Heart left ventricle (tissue), 16 donors: ENCODE data around the gene PSAPL1. TPM values are rescaled to one million over a fixed set of nuclear protein-coding genes. Genes with fewer than 3 reads are reported as not detected.

ENCODE experiments used
- ATAC-seq, 4 donors: fragments of 200-7000 bp; cut with Tn5 transposase; one replicate each; pipeline ENCODE4 v1.9.1; 2020 to 2022; ENCODE audit warnings: moderate library complexity in 4 of 4, mild to moderate bottlenecking in 3 of 4, moderate number of reproducible peaks in 1 of 4
- DNase-seq, 5 donors: peaks; one replicate each; pipeline ENCODE4 v3.0.0-alpha.2; 2020
- H3K27ac ChIP-seq, 12 donors: fragments of 200-600 bp; sonication (generic) in 4 of 12; one replicate each; pipeline versions ENCODE4 v1.5.0 to v1.8.0; 2016 to 2022; ENCODE audit warnings: mild to moderate bottlenecking in 2 of 12
- H3K27me3 ChIP-seq, 9 donors: fragments of 200-600 bp; sonication (generic) in 2 of 9; one replicate each; pipeline versions ENCODE4 v1.5.1 to v1.8.0; 2016 to 2022; ENCODE audit warnings: mild to moderate bottlenecking in 3 of 9
- H3K36me3 ChIP-seq, 9 donors: fragments of 200-600 bp; sonication (generic) in 2 of 9; one replicate each; pipeline versions ENCODE4 v1.5.0 to v1.8.0; 2018 to 2022; ENCODE audit warnings: mild to moderate bottlenecking in 2 of 9
- H3K4me1 ChIP-seq, 12 donors: fragments of 200-600 bp; sonication (generic) in 4 of 12; one replicate each; pipeline versions ENCODE4 v1.5.0 to v1.8.0; 2016 to 2022; ENCODE audit warnings: mild to moderate bottlenecking in 3 of 12
- H3K4me3 ChIP-seq, 12 donors: fragments of 200-600 bp; sonication (generic) in 4 of 12; one replicate each; pipeline versions ENCODE4 v1.5.0 to v1.8.0; 2017 to 2022; ENCODE audit warnings: mild to moderate bottlenecking in 9 of 12, moderate library complexity in 4 of 12
- H3K9me3 ChIP-seq, 12 donors: fragments of 200-600 bp; sonication (generic) in 4 of 12; one replicate each; pipeline versions ENCODE4 v1.5.0 to v1.8.0; 2016 to 2022; ENCODE audit warnings: mild to moderate bottlenecking in 1 of 12
- POLR2A ChIP-seq, 2 donors: fragments of 450-650 bp; IDR thresholded peaks; one replicate each; pipeline ENCODE4 v1.6.1; 2017; ENCODE audit warnings: antibody characterized with exemption in 2 of 2, mild to moderate bottlenecking in 2 of 2, moderate library complexity in 2 of 2
- WGBS, 4 donors: extraction: QIAGEN DNeasy Blood & Tissue Kit in 2 of 4; methylation state at CpG; one replicate each; pipeline versions ENCODE4 v1.1.5 to v1.1.7; 2013 to 2018; 5-methylcytosine and 5-hydroxymethylcytosine counted together
- intact Hi-C, 10 donors: fragments of 100-400 bp; cut with DNase I; formaldehyde crosslinking; loops; one replicate each; pipeline versions ENCODE4 v1.11.1 to v1.14.2; 2022
- polyA plus RNA-seq, 2 donors: library from polyadenylated mRNA; stranded (reverse); fragments of 200-250 nt; gene quantifications; one replicate each; pipeline ENCODE4 v1.2.3, GENCODE V29; 2013
- total RNA-seq, 9 donors: library from RNA; depleted of rRNA in 2 of 9; stranded (reverse); fragments of >200 nt in 2 of 9; fragmentation: NEBNext Ultra II Directional in 3 of 9; extraction: Animal tissue kit (Norgen Biotek cat#: 25700) in 3 of 9; gene quantifications; one replicate each; pipeline versions ENCODE4 v1.1.0 to v1.2.4, GENCODE V29; 2016 to 2023
- TF ChIP-seq, protein P1 (sequence below), 12 donors: fragments of 200-600 bp; sonication (generic) in 4 of 12; IDR thresholded peaks; one replicate each; pipeline versions ENCODE4 v1.5.0 to v1.8.0; 2018 to 2022; ENCODE audit warnings: antibody characterized with exemption in 12 of 12, mild to moderate bottlenecking in 5 of 12
- donor health status: ischemic (EF 13 %, LVEDD 7.1; RV severe dilation, severe dysfunction).
- donor health status: healthy with polysubstance abuse.
- donor health status: DM: no; HTN: yes; CAD: no.
- donor health status: DM: no; HTN: no; CAD: no.
- donor health status: ischemic (EF 25% LVEDD 6.9; RV normal size, moderate dysfunction).
- donor health status: ischemic (EF 25% LVEDD 5.7; RV mildly dilated, moderate dysfunction).
- donor health status: healthy.
- donor health status: DM: yes; HTN: yes; CAD: no.
- donor health status: ischemic (EF 35%, LVEDD 5.7; RV mildly dilated, moderate dysfunction).
- donor health status: nonischemic (EF 11% LVEDD 7.7; RV severe dilation, severe dysfunction).
- donor health status: DM: yes; HTN: yes; CAD: no.
- donor health status: PGD.
- donor health status: ischemic (EF 29% LVEDD 5.4; RV normal size, mild dysfunction).
- donor health status: nonischemic (EF 23%, LVEDD 6.1; RV moderate dilation, normal function).

PSAPL1 gene
- total and polyA plus RNA-seq, 11 donors, result 0.11 TPM; not detected in 10

DNA sequence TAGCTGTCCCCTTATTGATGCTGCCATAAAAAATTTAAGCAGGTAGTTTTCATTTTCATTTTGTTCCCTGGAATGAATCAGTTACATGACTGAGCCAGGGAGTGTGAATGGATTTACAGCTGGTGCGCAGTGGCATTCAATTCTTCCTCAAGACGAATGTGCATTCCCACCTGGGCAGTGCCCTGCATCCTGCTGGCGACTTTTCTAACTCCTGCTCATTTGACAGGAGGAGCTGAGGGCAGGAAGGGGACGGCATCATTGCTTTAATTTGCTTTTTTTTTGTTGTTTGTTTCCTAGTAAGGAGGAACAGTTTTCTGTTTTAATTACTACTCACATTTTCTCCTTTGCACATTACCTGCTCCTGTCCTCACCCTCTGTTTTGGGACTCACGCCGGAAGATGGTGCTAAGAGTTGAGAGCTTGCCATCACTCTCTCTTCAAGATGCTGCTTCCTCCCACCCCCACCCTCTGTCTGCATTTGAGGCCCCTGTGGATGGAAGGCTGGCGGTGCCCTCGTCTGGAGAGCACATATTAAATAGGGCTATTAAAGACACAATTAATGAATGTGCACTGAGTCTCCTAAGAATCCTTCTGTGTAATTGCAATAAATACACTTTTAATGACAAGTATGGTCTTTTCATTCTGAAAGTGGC, 35.8 kb downstream of the PSAPL1 start:
- DNase-seq (peak in 1 of 5 donors; percentile 5), ATAC-seq (no peak)
- intact Hi-C loops, result loop anchor here in 2 of 10 donors (10.0 kb wide), 2 partner anchors 94 to 204 kb away; partner anchors contain the start of gene SORCS2 (in 1 of the 2)
- Histone ChIP-seq H3K4me3 (no peak overlapping the region), H3K4me1 (peaks cover 0 to 8% (median 1%) of the 10 kb centered on the region in 12 donors), H3K27me3 (peaks cover 0 to 2% (median 0%) of the 10 kb centered on the region in 9 donors), H3K36me3 (no peaks in the 10 kb centered on the region), H3K27ac (no peak overlapping the region), H3K9me3 (no peaks in the 10 kb centered on the region)
- 61 to 76% (median 73%) methylated on average over 8 of the region's 8 CpGs for WGBS, 4 donors
- no peak for TF ChIP-seq POLR2A (IDR thresholded peaks at IDR 0.05)
- TF ChIP-seq, protein P1, sequence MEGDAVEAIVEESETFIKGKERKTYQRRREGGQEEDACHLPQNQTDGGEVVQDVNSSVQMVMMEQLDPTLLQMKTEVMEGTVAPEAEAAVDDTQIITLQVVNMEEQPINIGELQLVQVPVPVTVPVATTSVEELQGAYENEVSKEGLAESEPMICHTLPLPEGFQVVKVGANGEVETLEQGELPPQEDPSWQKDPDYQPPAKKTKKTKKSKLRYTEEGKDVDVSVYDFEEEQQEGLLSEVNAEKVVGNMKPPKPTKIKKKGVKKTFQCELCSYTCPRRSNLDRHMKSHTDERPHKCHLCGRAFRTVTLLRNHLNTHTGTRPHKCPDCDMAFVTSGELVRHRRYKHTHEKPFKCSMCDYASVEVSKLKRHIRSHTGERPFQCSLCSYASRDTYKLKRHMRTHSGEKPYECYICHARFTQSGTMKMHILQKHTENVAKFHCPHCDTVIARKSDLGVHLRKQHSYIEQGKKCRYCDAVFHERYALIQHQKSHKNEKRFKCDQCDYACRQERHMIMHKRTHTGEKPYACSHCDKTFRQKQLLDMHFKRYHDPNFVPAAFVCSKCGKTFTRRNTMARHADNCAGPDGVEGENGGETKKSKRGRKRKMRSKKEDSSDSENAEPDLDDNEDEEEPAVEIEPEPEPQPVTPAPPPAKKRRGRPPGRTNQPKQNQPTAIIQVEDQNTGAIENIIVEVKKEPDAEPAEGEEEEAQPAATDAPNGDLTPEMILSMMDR (IDR thresholded peaks at IDR 0.05), result no peak

- ATAC-seq (peak; percentile 53 to 88 (median 76)), DNase-seq (peak; percentile 53 to 87 (median 74))
- intact Hi-C loops, result loop anchor here in 2 of 10 donors (10.0 kb wide), 2 partner anchors 93 to 203 kb away; partner anchors contain the start of gene SORCS2 (in 1 of the 2)
- Histone ChIP-seq H3K4me3 (no peak overlapping the region), H3K27ac (no peak overlapping the region), H3K4me1 (peaks cover 0 to 7% (median 0%) of the 10 kb centered on the region in 12 donors), H3K9me3 (no peaks in the 10 kb centered on the region), H3K27me3 (peaks cover 0 to 3% (median 0%) of the 10 kb centered on the region in 9 donors), H3K36me3 (no peaks in the 10 kb centered on the region)
- 18 to 23% (median 21%) methylated on average over 6 of the region's 6 CpGs for WGBS, 4 donors
- TF ChIP-seq POLR2A (IDR thresholded peaks at IDR 0.05), result no peak
- TF ChIP-seq, protein P1 (IDR thresholded peaks at IDR 0.05), result peak in 3 of 12 donors; percentile 11 to 25 (median 24)
Observed at GRCh38 chr4:7398104-7398423, 36.7 kb downstream of the PSAPL1 start.

- H3K9me3 ChIP-seq, result no peaks in the 10 kb centered on the region
- ATAC-seq (peak in 1 of 4 donors; percentile 8), DNase-seq (peak in 2 of 5 donors; percentile 6 to 33)
- no peak for TF ChIP-seq POLR2A (IDR thresholded peaks at IDR 0.05)
- TF ChIP-seq, protein P1 (IDR thresholded peaks at IDR 0.05), result no peak
- peaks cover 0 to 9% (median 0%) of the 10 kb centered on the region in 9 donors for H3K27me3 ChIP-seq
- intact Hi-C loops, result loop anchor here in 2 of 10 donors (10.0 kb wide), 2 partner anchors 93 to 203 kb away; partner anchors contain the start of gene SORCS2 (in 1 of the 2)
- no peaks in the 10 kb centered on the region for H3K36me3 ChIP-seq
- 72 to 80% (median 78%) methylated on average over 22 to 24 of the region's 24 CpGs for WGBS, 4 donors
- H3K27ac ChIP-seq, result no peak overlapping the region
- no peak overlapping the region for H3K4me3 ChIP-seq
- H3K4me1 ChIP-seq, result peaks cover 0 to 7% (median 0%) of the 10 kb centered on the region in 12 donors
Observed at GRCh38 chr4:7397206-7398103, 37.3 kb downstream of the PSAPL1 start.
